HG03354 (cell line): ENCODE measurements around the gene ARHGEF17.

Experiments used
- ATAC-seq: cut with Tn5 transposase; IDR thresholded peaks from one replicate; pipeline ENCODE4 v1.9.1; 2021; ENCODE audit warnings: mild to moderate bottlenecking; ENCODE audit not compliant: unreplicated experiment, poor library complexity, severe bottlenecking

Gene ARHGEF17

DNA sequence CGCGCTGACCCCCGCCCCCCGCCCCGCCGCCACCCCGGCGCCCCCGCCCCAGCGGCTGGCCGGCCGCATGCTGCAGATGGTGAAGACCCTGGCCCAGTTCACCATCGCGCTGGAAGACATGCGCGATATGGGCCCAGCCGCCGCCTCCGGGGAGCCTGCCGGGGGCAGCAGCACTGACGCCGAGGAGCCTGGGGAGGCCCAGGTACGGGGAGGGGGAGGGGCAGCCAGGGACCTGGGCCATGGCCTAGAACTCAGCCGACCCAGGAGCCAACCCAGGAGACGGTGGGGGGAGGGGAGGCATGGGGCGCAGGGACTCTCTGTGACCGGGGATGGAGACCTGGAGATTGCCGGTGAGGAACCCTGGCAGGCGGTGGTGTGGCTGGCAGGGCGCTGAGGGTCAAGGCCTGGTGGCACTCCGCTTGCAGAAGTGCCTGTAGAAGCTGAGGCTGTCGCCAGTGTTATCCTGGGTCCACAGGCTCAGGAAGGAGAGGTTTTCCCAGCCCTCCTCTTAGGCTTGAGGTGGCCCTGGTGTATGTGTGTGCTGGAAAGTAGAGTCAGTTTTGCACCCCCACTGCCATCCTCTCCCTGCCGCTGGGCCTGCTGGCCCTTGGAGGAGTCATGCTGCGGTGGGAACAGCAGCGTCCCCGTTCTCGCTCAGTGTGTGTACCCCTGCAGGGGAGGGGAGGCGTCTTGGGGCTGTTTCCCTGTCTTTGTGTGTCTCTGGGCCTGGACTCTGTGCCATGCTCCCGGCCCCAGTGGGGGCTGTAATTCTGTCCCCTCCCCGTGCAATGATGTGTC lies 35.2 kb downstream of the ARHGEF17 start:
- ATAC-seq, result no peak

DNA sequence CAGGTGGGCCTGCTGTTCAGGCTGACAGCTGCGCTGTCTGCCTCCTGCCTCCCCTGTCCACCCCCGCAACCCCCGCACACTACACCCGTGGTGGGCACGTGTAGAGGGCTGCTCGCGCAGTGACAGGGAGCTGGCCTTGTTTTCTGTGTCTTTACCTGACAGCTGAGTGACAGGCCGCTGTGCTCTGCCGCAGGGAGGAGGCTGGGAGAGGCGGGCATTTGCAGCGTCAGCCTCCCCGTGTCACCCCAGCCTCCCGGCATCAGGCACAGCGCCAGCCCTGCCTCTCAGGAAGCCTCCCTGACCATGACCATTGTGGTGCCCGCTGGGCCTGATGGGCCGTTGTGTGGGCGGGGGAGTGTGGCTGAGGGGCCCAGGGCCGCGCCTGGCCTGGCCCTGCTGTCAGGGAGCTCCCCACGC lies 36.1 kb downstream of the ARHGEF17 start:
- ATAC-seq, result no peak

DNA sequence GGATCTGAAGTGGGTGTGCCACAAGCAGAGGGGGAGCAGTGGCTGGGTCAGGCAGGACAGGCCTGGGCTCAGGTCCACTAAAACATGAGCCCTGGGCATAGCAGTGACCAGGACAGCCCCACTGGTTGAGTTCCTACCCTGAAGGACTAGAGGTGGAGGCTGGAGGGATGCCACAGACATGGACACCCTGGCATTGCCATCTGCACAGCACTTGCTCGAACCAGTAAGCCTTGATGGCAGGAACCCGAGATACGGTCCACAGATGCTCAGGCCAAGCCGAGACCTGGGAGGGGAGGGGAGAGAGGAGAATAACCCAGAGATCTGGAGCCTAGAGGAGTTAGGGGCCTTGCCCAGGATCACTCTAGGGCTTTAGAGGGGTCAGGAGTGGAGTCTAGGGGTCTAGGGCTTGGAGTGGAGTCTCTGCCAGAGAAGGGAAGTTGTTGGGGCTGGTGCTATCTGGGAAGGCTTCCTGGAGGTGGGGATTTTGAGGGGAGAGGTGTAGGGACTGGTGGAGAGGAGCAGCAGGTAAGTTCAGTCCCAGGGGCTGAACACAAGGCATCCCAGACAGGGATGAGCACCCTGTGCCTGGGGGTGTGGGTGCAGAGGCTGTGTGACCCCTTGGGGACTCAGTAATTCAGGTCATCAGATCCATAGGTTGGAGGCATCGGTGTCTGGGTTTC lies 37.5 kb downstream of the ARHGEF17 start:
- ATAC-seq, result no peak

DNA sequence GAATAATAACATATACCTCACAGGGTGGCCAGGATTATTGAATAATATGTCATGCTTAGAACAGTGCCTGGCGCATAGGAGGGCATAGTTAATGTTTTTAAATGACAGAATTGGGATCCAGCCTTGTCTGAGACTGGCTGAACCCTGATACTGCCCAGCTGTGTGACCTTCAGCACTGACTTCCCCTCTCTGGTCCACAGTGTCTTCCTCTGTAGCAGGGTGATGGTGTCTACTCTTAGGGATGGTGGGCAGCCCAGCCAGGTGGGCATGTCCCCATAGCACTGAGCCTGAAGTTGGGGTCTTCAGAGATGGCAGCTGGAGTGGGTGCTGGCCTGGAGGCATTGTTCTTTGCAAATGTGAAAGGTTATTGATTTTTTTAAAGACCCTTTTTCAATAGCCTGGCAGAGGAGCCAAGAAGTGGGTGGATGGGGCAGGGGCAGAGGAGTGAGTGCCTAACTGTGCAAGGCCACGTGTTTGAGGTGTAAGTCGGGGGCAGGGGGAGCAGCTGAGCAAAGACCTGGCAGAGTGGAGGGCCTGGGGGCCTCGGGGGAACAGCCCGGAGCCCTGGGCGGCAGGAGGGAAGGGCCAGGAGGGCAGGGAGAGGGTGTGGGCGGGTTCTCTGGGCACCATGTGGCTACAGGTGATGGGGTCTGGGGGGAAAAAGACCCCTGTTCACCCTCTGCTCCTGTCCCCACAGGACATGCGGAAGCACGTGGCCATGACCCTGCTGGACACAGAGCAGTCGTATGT lies 38.3 kb downstream of the ARHGEF17 start:
- no peak for ATAC-seq

DNA sequence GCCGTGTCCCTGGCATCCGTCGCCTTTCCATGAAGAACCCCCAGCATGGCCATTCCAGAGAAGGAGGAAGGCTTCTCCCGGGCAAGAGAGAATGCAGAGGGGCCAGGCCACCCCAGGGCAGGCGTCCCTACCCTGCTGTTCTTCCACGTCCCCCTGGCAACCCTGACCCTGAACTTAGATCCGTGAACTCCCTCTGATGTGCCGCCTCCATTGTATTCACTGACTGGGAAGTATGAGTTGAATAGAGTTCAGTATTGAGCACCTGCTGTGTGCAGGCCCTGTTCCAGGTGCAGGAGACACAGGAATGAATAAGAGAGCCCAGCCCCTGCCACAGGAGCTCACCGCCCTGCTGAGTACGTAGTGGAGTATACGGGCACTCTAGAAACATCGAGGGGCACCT lies 39.0 kb downstream of the ARHGEF17 start:
- no peak for ATAC-seq

DNA sequence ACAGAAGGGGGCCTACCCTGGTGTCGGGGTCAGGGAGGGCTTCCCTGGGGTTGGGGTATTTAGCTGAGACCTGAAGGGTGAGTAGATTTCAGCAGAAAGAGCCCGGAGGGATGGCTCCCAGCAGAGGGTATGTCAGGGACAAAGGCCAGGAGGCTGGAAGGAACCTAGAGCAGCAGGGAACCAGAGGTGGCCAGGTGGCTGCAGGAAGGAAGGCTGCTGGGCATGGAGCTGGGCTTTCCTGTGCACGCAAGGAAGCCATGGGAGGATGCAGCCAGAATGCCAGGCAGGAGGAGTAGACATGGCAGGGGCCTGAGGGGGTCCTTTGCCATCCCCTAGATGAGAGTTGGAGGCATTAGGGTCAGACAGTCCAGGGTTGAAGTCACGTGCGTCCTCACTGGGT lies 40.8 kb downstream of the ARHGEF17 start:
- no peak for ATAC-seq

DNA sequence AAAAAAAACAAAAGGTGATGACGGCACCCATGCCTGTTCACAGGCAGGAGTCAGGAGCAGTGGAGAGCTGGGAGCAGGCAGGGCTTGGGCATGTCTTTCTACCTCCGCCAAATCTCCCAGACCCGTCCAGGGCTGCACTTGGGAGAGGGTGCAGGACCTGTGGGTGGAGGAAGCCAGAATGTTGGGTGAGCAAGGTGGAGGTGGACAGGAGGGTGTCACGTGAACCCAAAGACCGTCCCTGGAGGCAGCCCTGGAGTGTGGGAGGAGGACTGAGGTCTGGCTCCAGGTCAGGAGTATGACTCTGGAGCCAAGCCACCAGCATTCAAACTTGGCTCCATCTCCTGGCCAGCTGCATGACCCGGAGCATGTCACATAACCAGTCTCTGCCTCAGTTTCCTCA lies 41.6 kb downstream of the ARHGEF17 start:
- ATAC-seq, result no peak

DNA sequence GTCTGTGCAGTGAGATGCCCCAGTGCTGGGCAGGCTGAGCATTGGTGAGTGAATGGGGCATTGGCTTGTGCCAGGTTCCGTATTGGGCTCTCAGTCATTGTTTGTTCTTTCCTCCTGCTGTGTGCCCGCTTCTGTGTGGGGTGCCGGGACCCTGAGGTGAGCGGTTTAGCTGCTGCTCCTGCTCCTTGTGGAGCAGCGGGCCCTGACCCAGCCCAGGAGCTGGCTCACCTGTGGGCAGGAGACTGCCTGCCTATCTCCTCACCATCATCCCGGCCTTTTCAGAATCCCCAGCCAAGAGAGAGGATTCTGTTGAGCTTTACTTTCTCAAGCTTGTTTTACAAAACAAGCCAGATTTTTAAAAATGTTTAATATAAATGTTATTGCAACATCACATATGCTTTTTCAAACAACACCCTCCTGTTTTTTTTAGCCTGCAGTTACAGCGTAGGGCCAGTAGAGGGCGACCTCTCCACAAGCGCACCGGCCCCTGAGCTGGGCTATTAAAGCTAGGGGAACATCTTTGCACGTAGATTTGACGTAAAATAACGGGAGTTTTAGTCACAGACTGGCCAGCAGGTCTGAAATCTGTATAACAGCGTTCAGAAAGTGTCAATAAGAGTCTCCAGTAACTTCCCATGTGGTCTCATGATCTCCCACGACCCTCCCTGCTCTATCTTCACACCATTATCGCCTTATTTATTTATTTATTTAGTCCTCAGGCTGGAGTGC lies 43.0 kb downstream of the ARHGEF17 start:
- no peak for ATAC-seq

DNA sequence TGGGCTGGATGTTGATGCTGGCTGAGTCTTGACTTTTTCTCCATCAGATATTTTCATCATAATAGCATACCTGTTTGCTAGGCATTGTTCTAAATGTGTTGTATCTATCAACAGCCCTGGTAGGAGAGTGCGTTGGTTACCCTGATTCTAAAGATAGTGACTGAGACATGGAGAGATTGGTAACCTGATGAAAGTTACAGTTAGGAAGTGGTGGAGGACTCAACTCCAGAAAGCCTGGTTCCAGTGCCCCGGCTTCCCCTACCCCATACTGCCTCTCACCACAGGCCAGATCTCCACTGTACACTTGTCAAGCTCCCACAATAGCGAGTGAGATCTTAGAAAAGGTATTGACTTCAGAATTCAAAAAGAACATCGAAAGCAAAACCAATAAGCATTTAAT lies 45.3 kb downstream of the ARHGEF17 start:
- no peak for ATAC-seq

DNA sequence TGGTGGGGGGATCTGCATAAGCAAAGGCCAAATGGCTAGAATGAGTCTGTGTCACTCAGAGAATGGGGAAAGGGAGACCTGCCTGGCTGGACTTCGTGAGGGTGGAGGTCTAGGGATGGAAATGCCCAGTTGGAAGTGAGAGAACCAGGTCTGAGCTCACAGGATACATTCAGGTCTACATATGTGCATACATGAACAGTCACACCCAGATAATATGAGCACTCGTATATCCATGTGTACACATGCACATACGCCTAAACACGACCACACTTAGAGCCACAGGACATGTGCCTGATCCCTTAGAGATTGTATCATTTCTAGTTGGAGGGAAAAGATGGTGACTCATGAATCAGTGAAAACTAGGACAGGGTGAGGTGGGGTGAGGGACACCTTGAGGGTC lies 47.0 kb downstream of the ARHGEF17 start:
- ATAC-seq, result no peak

DNA sequence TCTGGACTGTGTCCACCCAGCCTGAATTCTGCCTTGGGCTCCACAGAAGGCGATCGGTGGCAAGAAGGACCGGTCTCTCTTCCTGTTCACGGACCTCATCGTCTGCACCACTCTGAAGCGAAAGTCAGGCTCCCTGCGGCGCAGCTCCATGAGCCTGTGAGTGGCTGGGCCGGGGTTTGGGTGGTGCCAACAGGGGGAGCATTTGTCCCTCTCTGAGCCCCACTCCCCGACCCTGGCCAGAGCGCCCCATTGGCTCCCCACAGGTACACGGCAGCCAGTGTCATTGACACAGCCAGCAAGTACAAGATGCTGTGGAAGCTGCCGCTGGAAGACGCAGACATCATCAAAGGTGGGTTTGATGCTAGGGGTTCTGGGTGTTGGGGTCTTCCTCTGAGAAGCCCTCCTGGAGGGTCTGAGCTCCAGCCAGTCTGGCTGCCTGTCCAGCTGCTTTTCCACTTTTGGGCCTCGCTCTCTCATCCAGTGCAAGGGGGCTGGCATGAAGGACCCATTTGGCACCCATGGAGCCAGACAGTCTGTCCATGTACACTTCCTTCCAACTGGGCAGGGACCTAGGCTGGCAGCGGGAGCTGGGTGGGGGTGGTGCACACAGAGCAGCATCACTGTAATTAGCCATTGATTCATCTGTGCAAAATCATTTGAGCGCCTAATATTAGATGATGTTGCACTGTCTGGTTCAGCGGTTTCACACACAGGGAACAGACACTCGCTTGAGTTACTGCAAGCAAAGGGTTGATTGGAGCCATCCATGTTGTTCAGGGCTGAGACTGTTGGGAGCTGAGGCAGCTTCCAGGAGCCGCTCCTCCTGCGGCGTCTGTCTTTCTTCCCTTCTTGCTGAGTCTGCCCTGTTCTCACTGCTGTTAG lies 49.1 kb downstream of the ARHGEF17 start:
- no peak for ATAC-seq

DNA sequence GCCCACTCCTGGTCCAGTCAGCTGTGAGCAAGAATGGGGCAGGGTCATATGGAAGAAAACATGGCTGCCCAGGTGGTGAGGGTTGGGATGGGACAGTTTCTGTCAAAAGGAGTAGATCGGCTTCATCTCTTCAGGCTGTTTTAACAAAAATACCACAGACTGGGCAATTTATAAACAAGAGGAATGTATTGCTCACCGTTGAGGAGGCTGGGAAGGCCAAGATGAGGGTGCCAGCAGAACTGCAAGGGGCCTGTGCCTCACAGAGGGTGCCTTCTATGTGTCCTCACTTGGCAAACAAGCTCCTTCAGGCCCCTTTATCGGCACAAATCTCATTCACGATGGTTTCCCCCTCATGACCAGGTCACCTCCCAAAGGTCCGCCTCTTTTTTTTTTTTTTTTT lies 50.0 kb downstream of the ARHGEF17 start:
- ATAC-seq, result no peak

DNA sequence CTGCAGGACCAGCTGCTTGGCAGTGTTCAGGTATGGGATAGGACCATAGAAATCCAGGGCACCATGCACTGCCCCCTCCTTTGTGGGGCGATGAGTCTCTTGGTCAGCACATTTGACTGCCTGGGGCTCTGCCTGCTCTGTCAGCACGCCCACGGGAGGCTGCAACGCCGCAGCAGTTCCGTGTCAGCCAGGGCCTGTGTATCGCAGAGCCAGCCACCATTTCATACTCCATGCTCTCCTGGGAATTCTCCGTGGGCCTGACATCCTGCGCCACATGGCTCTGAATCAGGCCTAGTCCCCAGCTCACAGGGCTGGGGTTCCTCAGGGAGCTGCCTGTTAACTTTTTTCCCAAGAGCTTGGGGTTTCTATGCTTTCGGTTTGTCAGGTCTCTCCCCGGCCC lies 51.3 kb downstream of the ARHGEF17 start:
- ATAC-seq, result no peak

DNA sequence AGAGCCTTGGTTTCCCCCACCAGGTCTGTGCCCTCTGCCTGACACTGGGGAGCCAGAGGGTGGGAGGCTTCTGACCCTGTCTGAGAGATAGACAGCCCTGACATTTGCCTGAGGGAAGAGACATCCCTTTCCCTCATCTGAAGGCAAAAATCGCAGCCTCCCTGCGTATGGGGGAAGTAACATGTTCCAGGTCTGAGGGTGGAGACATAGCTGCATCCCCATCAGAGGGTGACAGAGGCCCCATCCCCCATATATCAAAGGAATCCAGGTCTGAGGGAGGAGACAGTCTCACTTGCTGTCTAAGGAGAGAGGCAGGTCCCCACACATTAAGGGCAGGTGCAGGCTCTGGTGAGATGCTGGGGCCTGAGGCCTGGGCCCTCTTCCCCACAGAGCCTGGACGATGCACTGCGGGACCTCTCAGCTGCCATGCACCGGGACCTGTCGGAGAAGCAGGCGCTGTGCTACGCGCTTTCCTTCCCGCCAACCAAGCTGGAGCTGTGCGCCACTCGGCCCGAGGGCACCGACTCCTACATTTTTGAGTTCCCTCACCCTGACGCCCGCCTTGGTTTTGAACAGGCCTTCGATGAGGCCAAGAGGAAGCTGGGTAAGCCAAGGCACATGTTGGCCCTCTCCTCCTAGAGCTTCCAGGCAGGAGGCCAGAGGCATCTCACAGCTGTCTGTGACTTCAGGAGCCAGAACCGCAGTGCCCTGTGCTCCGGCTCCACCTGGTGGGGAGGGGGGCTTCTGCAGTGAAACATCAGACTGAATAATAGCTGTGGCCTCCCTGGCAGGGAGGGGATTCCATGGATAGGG lies 52.1 kb downstream of the ARHGEF17 start:
- ATAC-seq, result no peak

DNA sequence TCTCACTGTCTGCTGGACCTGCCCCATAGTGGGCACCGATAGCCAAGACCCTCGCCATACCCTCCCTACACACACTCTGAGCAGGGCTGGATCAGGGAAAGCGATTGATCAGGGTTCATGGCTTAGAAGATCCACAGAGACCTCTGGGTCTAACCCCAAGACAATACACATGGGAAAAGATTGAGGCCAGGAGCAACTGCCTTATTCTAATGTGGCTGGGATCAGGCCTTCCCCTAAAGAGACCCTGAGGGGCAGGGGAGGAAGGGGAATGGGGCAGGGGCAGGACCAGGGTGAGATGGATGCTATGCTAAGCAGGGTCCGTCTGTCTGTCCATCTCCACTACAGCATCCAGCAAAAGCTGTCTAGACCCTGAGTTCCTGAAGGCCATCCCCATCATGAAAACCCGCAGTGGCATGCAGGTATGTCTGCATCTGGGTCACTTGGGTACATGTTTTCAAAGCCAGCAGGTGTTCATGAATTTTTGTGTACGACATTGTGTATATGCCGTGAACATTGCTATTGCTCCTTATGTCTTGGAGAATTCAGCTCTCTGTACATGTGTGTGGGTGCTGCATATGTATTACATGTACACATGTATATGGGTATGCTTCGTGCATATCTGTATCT lies 52.8 kb downstream of the ARHGEF17 start:
- no peak for ATAC-seq

DNA sequence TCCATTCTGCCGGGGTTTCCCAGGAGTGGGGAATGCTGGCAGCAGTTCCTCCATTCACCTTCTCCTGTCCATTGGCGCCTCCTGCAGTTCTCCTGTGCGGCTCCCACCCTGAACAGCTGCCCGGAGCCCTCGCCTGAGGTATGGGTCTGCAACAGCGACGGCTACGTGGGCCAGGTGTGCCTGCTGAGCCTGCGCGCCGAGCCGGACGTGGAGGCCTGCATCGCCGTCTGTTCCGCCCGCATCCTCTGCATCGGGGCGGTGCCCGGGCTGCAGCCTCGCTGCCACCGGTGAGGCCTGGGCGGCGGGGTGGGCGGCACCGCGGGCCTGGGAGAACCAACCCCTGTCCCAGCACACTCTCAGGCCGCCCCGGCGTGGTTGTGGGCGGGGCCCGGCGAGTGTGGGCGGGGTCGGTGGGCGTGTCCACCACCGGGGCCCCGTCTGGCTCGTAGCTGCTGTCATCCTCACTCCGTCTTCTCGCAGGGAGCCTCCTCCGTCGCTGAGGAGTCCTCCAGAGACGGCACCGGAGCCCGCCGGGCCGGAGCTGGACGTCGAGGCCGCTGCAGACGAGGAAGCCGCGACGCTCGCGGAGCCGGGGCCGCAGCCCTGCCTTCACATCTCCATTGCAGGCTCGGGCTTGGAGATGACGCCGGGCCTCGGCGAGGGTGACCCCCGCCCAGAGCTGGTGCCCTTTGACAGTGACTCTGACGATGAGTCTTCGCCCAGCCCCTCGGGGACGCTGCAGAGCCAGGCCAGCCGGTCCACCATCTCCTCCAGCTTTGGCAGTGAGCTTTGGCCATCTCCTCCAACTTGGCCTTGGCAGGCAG lies 54.1 kb downstream of the ARHGEF17 start:
- no peak for ATAC-seq

DNA sequence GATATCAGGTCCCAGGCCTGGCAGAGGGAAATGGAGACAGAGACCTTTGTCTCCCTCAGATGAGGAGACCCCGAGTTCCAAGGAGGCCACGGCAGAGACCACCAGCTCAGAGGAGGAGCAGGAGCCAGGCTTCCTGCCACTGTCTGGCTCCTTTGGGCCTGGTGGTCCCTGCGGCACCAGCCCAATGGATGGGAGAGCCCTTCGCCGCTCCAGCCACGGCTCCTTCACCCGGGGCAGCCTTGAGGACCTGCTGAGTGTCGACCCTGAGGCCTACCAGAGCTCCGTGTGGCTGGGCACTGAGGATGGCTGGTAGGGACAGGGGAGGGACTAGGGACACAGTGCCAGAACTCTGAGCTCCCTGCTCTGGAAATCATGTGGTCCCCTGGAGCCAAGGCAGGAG lies 55.1 kb downstream of the ARHGEF17 start:
- ATAC-seq, result no peak
